Stomach (tissue), 9 donors: Measurements from ENCODE around the gene LPAR1. TPM values are rescaled to one million over a fixed set of nuclear protein-coding genes. Genes with fewer than 3 reads are reported as not detected.

ENCODE experiments used
- DNase-seq, 2 donors: peaks; one replicate each; pipeline versions ENCODE4 v3.0.0 to v3.0.0-alpha.2; 2013 to 2019
- H3K27ac ChIP-seq, 5 donors: fragments of 200-600 bp in 4 of 5; sonication (generic) in 4 of 5; one replicate each; pipeline ENCODE4 v1.5.1; 2013 to 2019; ENCODE audit warnings: mild to moderate bottlenecking in 1 of 5, moderate library complexity in 1 of 5
- H3K27me3 ChIP-seq, 3 donors: fragments of 200-600 bp; sonication (generic); one replicate each; pipeline ENCODE4 v1.5.1; 2017 to 2019; ENCODE audit warnings: mixed run types in 1 of 3
- H3K36me3 ChIP-seq, 4 donors: fragments of 200-600 bp; sonication (generic); 1 replicate in 3 of 4; 2 replicates in 1 of 4; pipeline ENCODE4 v1.5.1; 2016 to 2019
- H3K4me1 ChIP-seq, 4 donors: fragments of 200-600 bp; sonication (generic); one replicate each; pipeline ENCODE4 v1.5.1; 2016 to 2019
- H3K4me3 ChIP-seq, 4 donors: fragments of 200-600 bp; sonication (generic) in 3 of 4; one replicate each; pipeline ENCODE4 v1.5.1; 2016 to 2019; ENCODE audit warnings: mild to moderate bottlenecking in 1 of 4
- H3K9me3 ChIP-seq, 4 donors: fragments of 200-600 bp; sonication (generic); one replicate each; pipeline ENCODE4 v1.5.1; 2016 to 2019
- EP300 ChIP-seq: sonication (generic); formaldehyde crosslinking; IDR thresholded peaks from one replicate; pipeline ENCODE4 v1.6.1; 2017; ENCODE audit warnings: antibody characterized with exemption
- POLR2A ChIP-seq, 4 donors: fragments of 450-650 bp; IDR thresholded peaks; one replicate each; pipeline ENCODE4 v1.6.1; 2016; ENCODE audit warnings: antibody characterized with exemption in 4 of 4, control low read depth in 2 of 4, mild to moderate bottlenecking in 1 of 4, moderate library complexity in 1 of 4
- POLR2AphosphoS5 ChIP-seq, 3 donors: sonication (generic); formaldehyde crosslinking; IDR thresholded peaks; one replicate each; pipeline ENCODE4 v1.6.1; 2016; ENCODE audit warnings: antibody characterized with exemption in 3 of 3
- WGBS, 5 donors: extraction: QIAGEN DNeasy Blood & Tissue Kit in 3 of 5; methylation state at CpG; one replicate each; pipeline versions ENCODE4 v1.1.5 to v1.1.7; 2013 to 2018; 5-methylcytosine and 5-hydroxymethylcytosine counted together
- intact Hi-C: fragments of 100-400 bp; cut with DNase I; formaldehyde crosslinking; loops from one replicate; pipeline ENCODE4 v1.15.1; 2023; ENCODE audit warnings: low total_unique reads
- polyA plus RNA-seq, 3 donors: library from polyadenylated mRNA; stranded (reverse); fragments of 200-250 nt; gene quantifications; one replicate each; pipeline ENCODE4 v1.2.3, GENCODE V29; 2013
- total RNA-seq, 5 donors: library from RNA; depleted of rRNA; stranded (reverse); fragments of >200 nt; gene quantifications; one replicate each; pipeline versions ENCODE4 v1.1.0 to v1.2.3, GENCODE V29; 2014 to 2016
- TF ChIP-seq, protein P1 (sequence below), 7 experiments: fragments of 450-650 bp in 4 of 7; fragments of 200-600 bp in 3 of 7; sonication (generic) in 3 of 7; IDR thresholded peaks; one replicate each; pipeline ENCODE4 v1.5.1; 2016 to 2019; ENCODE audit warnings: antibody characterized with exemption in 7 of 7, control low read depth in 2 of 7, mild to moderate bottlenecking in 1 of 7
- donor health status: healthy with polysubstance abuse.
- donor health status: Bipolar disorder and iron deficiency.
- donor health status: healthy.

LPAR1 gene
- total and polyA plus RNA-seq, 8 donors, result 7.4 to 40.0 (median 21.2) TPM

DNA sequence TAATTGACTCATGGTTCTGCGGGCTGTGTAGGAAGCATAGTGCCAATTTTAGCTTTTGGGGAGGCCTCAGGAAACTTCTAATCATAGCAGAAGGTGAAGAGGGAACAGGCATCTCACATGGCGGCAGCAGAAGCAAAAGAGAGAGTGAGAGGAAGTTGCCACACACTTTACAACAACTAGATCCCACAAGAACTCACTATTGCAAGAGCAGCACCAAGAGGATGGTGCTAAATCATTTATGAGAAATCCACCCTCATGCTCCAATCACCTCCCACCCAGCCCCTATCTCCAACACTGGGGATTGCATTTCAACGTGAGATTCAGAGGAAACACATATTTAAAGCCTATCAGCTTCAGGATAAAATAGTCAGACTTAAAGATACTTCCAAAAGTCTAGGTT, 36.1 kb upstream of the LPAR1 start:
- Histone ChIP-seq H3K4me3 (no peak overlapping the region), H3K27ac (no peak overlapping the region), H3K27me3 (no peaks in the 10 kb centered on the region), H3K4me1 (no peaks in the 10 kb centered on the region), H3K9me3 (no peaks in the 10 kb centered on the region), H3K36me3 (no peaks in the 10 kb centered on the region)
- WGBS, 5 donors, result 78 to 87% (median 79%) methylated on average over 3 of the region's 3 CpGs
- TF ChIP-seq EP300, result no peak
- no peak for TF ChIP-seq POLR2A (IDR thresholded peaks at IDR 0.05)
- TF ChIP-seq, protein P1, sequence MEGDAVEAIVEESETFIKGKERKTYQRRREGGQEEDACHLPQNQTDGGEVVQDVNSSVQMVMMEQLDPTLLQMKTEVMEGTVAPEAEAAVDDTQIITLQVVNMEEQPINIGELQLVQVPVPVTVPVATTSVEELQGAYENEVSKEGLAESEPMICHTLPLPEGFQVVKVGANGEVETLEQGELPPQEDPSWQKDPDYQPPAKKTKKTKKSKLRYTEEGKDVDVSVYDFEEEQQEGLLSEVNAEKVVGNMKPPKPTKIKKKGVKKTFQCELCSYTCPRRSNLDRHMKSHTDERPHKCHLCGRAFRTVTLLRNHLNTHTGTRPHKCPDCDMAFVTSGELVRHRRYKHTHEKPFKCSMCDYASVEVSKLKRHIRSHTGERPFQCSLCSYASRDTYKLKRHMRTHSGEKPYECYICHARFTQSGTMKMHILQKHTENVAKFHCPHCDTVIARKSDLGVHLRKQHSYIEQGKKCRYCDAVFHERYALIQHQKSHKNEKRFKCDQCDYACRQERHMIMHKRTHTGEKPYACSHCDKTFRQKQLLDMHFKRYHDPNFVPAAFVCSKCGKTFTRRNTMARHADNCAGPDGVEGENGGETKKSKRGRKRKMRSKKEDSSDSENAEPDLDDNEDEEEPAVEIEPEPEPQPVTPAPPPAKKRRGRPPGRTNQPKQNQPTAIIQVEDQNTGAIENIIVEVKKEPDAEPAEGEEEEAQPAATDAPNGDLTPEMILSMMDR (IDR thresholded peaks at IDR 0.05), result no peak
- TF ChIP-seq POLR2AphosphoS5 (IDR thresholded peaks at IDR 0.05), result no peak
- intact Hi-C loops, result no loop called here
- DNase-seq, result no peak

DNA sequence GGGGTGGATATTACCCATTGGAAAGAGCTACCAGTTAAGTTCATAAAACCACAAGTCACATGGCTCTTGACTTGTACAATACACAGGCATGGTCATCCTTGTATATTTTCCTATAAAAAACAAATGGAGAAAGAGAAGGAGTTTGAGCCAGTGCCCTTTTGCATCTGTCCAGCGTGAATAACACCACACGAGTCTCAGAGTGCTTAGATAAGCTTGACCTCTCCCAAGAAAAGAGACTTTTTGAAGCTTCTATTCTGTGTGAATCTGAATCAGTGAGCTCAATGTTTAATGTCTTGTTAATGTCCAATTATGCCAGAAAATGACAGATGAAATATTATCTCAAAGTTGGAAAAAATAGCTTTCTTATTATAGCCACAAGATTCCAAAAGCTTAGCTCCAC, 30.9 kb upstream of the LPAR1 start:
- peak in 1 of 2 donors; percentile 6 for DNase-seq
- Histone ChIP-seq H3K27me3 (no peaks in the 10 kb centered on the region), H3K36me3 (no peaks in the 10 kb centered on the region), H3K4me1 (no peaks in the 10 kb centered on the region), H3K4me3 (no peak overlapping the region), H3K9me3 (no peaks in the 10 kb centered on the region), H3K27ac (peak overlapping the region in 2 of 5 donors; percentile 8 to 58)
- TF ChIP-seq POLR2A (IDR thresholded peaks at IDR 0.05) (no peak), POLR2AphosphoS5 (IDR thresholded peaks at IDR 0.05) (no peak), EP300 (no peak)
- TF ChIP-seq, protein P1 (IDR thresholded peaks at IDR 0.05), result no peak
- intact Hi-C loops, result no loop called here
- WGBS, 5 donors, result 65 to 84% (median 74%) methylated on average over 2 of the region's 2 CpGs

DNA sequence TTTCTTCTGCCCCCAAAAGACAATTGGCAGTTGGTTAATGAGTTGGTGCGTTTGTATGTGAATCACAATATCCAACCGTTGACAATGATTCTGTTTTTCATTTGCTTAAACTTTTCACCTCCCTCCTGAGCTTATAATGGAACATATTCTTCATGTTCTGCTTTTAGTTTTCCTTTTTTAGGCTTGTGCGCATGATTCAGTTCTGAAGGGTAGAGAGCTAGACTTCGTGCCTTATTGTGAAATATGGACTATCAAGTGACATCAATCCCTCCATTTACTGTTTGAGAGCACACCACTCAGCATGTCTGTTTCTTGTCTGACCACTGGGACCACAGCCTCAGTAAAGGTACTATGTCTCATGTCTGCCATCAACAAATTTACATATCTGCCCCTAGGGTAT, 30.5 kb upstream of the LPAR1 start:
- intact Hi-C loops, result no loop called here
- H3K36me3 ChIP-seq, result no peaks in the 10 kb centered on the region
- 74 to 87% (median 81%) methylated on average over 4 of the region's 4 CpGs for WGBS, 5 donors
- H3K27ac ChIP-seq, result peak overlapping the region in 3 of 5 donors; percentile 8 to 58 (median 38)
- DNase-seq, result peak in 1 of 2 donors; percentile 18
- no peaks in the 10 kb centered on the region for H3K9me3 ChIP-seq
- no peaks in the 10 kb centered on the region for H3K27me3 ChIP-seq
- TF ChIP-seq EP300, result no peak
- no peak for TF ChIP-seq POLR2AphosphoS5 (IDR thresholded peaks at IDR 0.05)
- TF ChIP-seq POLR2A (IDR thresholded peaks at IDR 0.05), result no peak
- TF ChIP-seq, protein P1 (IDR thresholded peaks at IDR 0.05), result no peak
- no peak overlapping the region for H3K4me3 ChIP-seq
- H3K4me1 ChIP-seq, result no peaks in the 10 kb centered on the region

DNA sequence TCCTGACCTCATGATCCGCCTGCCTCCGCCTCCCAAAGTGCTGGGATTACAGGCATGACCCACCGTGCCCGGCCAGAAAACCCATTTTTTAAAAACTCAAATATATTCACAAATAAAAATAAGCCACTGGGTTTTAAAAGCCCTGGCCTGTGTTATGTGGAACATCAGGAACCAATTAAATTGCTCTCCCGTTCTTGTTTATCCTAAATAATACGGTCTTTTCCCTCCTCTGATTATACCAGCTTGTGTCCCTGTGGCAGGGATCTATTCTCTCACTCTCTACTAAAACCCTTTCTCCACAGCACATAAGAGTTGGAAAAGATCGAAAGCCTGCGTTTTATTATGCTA, 30.1 kb upstream of the LPAR1 start:
- DNase-seq, result no peak
- no peak for TF ChIP-seq POLR2AphosphoS5 (IDR thresholded peaks at IDR 0.05)
- TF ChIP-seq, protein P1 (IDR thresholded peaks at IDR 0.05), result no peak
- TF ChIP-seq EP300, result no peak
- TF ChIP-seq POLR2A (IDR thresholded peaks at IDR 0.05), result no peak
- Histone ChIP-seq H3K36me3 (no peaks in the 10 kb centered on the region), H3K4me3 (no peak overlapping the region), H3K9me3 (no peaks in the 10 kb centered on the region), H3K27me3 (no peaks in the 10 kb centered on the region), H3K4me1 (no peaks in the 10 kb centered on the region), H3K27ac (peak overlapping the region in 3 of 5 donors; percentile 8 to 58 (median 38))
- intact Hi-C loops, result no loop called here
- 84 to 90% (median 86%) methylated on average over 8 of the region's 8 CpGs for WGBS, 5 donors
